GM12872 (cell line): ENCODE results near the gene PLA2G4E.

Experiments
- CTCF ChIP-seq: IDR thresholded peaks from 3 replicates; pipeline ENCODE4 v1.5.1; 2011; ENCODE audit warnings: low read depth, mild to moderate bottlenecking, low read length, moderate library complexity; ENCODE audit not compliant: insufficient read depth

The PLA2G4E gene

GRCh38 chr15:41975669-41976068 lies 45.2 kb downstream of the PLA2G4E start:
- no peak for TF ChIP-seq CTCF

- no peak for TF ChIP-seq CTCF
These were observed 46.8 kb downstream of the PLA2G4E start for GRCh38 chr15:41974041-41974440.

GRCh38 chr15:41972253-41973242 lies 48.3 kb downstream of the PLA2G4E start, which contains the start of gene EHD4:
EHD4 (minus strand) TSS chr15:41972557; CDS start chr15:41972494, 63 bp downstream.
- peak; percentile 51 for TF ChIP-seq CTCF

GRCh38 chr15:41971895-41972252 lies 49.0 kb downstream of the PLA2G4E start:
- TF ChIP-seq CTCF: no peak

- no peak for TF ChIP-seq CTCF
These were observed 49.5 kb downstream of the PLA2G4E start for GRCh38 chr15:41971089-41971894.

GRCh38 chr15:41970456-41970855 lies 50.4 kb downstream of the PLA2G4E start:
- TF ChIP-seq CTCF: no peak

- no peak for TF ChIP-seq CTCF
These were observed 50.9 kb downstream of the PLA2G4E start for GRCh38 chr15:41969851-41970431.
